Middle frontal gyrus (tissue), 1 donor: ENCODE data around the gene CZIB.
"Not testable (repeated sequence)": the region's sequence is repeated elsewhere in the genome, so short reads cannot be mapped to it uniquely, and the experiment has no call there.

ENCODE experiments used
- DNase-seq: peaks from one replicate; pipeline ENCODE4 v3.0.0-alpha.2; 2015; ENCODE audit warnings: low spot score; ENCODE audit errors: extremely low spot score

CZIB gene

GRCh38 chr1:53238197-53239155 lies 18.0 kb upstream of the CZIB start, which contains the start of gene MAGOH:
Gene MAGOH (minus strand): TSS chr1:53238518. CDS start chr1:53238448, 70 bp downstream.
- peak; percentile 93 for DNase-seq

GRCh38 chr1:53237638-53238037 lies 17.2 kb upstream of the CZIB start:
- no peak for DNase-seq

GRCh38 chr1:53220962-53221286 lies 490 bp upstream of the CZIB start:
- no peak for DNase-seq

- DNase-seq = no peak
Measured at GRCh38 chr1:53219711-53220110, 723 bp downstream of the CZIB start.

- no peak for DNase-seq
Measured at GRCh38 chr1:53218201-53218600, 2.2 kb downstream of the CZIB start.

- no peak for DNase-seq
Measured at GRCh38 chr1:53214376-53214940, 6.0 kb downstream of the CZIB start.

- no peak for DNase-seq
Measured at GRCh38 chr1:53210954-53211353, 9.5 kb downstream of the CZIB start.

GRCh38 chr1:53210352-53210751 lies 10.1 kb downstream of the CZIB start:
- DNase-seq = no peak

- no peak for DNase-seq
Measured at GRCh38 chr1:53207726-53208125, 12.7 kb downstream of the CZIB start.

- no peak for DNase-seq
Measured at GRCh38 chr1:53206735-53207379, 13.6 kb downstream of the CZIB start.

GRCh38 chr1:53206083-53206685 lies 14.2 kb downstream of the CZIB start:
- DNase-seq = not testable (repeated sequence)

GRCh38 chr1:53205496-53205895 lies 14.9 kb downstream of the CZIB start:
- not testable (repeated sequence) for DNase-seq

GRCh38 chr1:53203466-53203865 lies 17.0 kb downstream of the CZIB start:
- DNase-seq = no peak

- DNase-seq = no peak
Measured at GRCh38 chr1:53198241-53198651, 22.2 kb downstream of the CZIB start.

GRCh38 chr1:53197291-53198200 lies 22.9 kb downstream of the CZIB start:
- DNase-seq = no peak

GRCh38 chr1:53196485-53197290 lies 23.7 kb downstream of the CZIB start, which contains the start of gene CPT2:
Gene CPT2 (plus strand): TSS chr1:53196824. CDS start chr1:53196944, 120 bp downstream.
- DNase-seq = peak; percentile 85

- no peak for DNase-seq
Measured at GRCh38 chr1:53196017-53196484, 24.4 kb downstream of the CZIB start.

GRCh38 chr1:53195246-53196016 lies 25.0 kb downstream of the CZIB start:
- DNase-seq = no peak

GRCh38 chr1:53190210-53190611 lies 30.2 kb downstream of the CZIB start:
- no peak for DNase-seq
